B cell (primary cell): ENCODE results near the gene SLC9A3.

Experiments
- EZH2 ChIP-seq: IDR thresholded peaks from 2 replicates; pipeline ENCODE4 v1.6.1; 2012; ENCODE audit warnings: borderline replicate concordance, low read depth, mild to moderate bottlenecking, moderate library complexity, low read length; ENCODE audit not compliant: insufficient read depth, poor library complexity, severe bottlenecking
- TF ChIP-seq, protein P1 (sequence below): fragments of 200-600 bp; IDR thresholded peaks from one replicate; pipeline ENCODE4 v1.8.0; 2022; ENCODE audit warnings: antibody characterized with exemption, mild to moderate bottlenecking

- TF ChIP-seq, protein P1, sequence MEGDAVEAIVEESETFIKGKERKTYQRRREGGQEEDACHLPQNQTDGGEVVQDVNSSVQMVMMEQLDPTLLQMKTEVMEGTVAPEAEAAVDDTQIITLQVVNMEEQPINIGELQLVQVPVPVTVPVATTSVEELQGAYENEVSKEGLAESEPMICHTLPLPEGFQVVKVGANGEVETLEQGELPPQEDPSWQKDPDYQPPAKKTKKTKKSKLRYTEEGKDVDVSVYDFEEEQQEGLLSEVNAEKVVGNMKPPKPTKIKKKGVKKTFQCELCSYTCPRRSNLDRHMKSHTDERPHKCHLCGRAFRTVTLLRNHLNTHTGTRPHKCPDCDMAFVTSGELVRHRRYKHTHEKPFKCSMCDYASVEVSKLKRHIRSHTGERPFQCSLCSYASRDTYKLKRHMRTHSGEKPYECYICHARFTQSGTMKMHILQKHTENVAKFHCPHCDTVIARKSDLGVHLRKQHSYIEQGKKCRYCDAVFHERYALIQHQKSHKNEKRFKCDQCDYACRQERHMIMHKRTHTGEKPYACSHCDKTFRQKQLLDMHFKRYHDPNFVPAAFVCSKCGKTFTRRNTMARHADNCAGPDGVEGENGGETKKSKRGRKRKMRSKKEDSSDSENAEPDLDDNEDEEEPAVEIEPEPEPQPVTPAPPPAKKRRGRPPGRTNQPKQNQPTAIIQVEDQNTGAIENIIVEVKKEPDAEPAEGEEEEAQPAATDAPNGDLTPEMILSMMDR = no peak
- no peak for TF ChIP-seq EZH2
Observed at GRCh38 chr5:441996-442334, 82.3 kb downstream of the SLC9A3 start.
